ENCODE measurements around the gene ABCA13.

Gene ABCA13

DNA sequence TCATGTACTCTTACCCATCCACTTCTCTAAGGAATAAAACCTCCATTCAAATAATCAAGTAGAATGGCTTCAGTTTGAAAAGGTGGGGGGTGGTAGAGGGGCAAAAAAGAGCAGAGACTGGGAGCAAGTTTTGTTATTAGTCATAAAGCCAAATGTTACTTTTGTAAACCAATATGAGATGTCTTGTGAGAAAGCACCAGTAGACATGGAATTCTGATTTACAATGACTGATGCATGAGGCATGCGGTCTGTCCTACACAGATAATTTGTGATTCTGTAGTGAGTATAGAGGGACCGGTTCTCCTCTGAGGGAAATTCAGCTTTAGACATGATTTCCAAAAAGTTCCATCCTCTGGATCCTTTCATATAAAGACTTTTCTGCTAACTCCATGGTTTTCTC, 12.9 kb upstream of the ABCA13 start:
- DNase-seq (no peak), ATAC-seq (replicated peaks) (no peak)
- Mint-ChIP-seq H3K27me3 (peaks cover 26 to 42% of the 10 kb centered on the region in 2 donors), H3K36me3 (no peaks in the 10 kb centered on the region), H3K27ac (no peak overlapping the region), H3K4me1 (peaks cover 0 to 1% of the 10 kb centered on the region in 2 donors), H3K9me3 (peaks cover 9 to 11% of the 10 kb centered on the region in 2 donors), H3K4me3 (no peak overlapping the region)

DNA sequence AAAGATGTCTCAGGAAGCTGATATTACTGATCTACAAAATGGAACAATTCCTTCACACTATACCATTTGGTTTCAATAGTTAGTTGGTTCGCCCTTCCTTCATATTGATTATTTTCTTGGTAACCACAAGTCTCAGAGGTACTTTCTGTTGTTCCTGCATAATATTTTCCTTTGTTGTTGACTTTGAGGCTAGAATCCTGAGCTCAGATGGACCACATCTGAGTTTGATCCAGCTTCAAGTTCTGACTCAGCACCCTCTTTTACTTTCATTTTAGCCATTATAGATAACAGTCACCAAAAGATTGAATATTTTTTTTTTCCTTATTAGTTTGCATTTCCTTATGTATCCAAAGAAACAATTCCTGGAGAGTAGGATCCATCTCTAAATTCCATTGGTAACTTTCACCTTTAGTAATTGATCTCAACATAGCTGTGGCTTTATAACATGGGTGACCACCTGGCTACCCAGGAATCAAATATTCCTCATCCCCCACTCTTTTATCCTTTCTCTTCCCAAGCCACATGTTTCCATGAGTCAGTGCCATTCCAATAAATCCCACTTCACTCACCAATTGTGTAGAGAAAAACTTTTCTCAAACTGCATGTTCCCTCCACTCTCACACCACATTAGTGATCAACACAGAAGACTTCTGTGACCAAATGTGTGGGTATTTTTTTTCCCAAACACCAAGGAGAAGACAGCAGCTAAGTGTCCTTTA, 9.7 kb upstream of the ABCA13 start:
- ATAC-seq (replicated peaks) = no peak
- Mint-ChIP-seq H3K4me1 (peaks cover 0 to 1% of the 10 kb centered on the region in 2 donors), H3K27ac (no peak overlapping the region), H3K36me3 (no peaks in the 10 kb centered on the region), H3K9me3 (peaks cover 4 to 9% of the 10 kb centered on the region in 2 donors), H3K4me3 (no peak overlapping the region), H3K27me3 (peaks cover 28 to 32% of the 10 kb centered on the region in 2 donors)
- no peak for DNase-seq

DNA sequence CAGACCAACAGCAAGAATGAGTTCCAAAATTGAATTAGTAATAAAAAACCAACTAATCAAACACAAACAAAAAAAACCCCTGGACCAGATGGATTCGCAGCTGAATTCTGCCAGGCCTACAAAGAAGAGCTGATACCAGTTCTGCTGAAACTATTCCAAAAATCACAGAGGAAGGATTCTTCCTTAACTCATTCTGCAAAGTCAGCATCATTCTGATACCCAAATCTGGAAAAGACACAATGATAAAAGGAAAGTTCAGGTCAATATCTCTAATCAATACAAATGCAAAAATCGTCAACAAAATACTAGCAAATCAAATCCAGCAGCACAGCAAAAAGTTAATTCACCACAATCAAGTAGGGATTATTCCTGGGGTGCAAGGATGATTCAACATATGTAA, 6.1 kb upstream of the ABCA13 start:
- DNase-seq (no peak), ATAC-seq (replicated peaks) (no peak)
- no peak overlapping the region for H3K4me3 Mint-ChIP-seq
- H3K4me1 Mint-ChIP-seq = no peaks in the 10 kb centered on the region
- no peaks in the 10 kb centered on the region for H3K36me3 Mint-ChIP-seq
- peaks cover 14 to 23% of the 10 kb centered on the region in 2 donors for H3K9me3 Mint-ChIP-seq
- H3K27ac Mint-ChIP-seq = no peak overlapping the region
- peaks cover 35 to 46% of the 10 kb centered on the region in 2 donors for H3K27me3 Mint-ChIP-seq

DNA sequence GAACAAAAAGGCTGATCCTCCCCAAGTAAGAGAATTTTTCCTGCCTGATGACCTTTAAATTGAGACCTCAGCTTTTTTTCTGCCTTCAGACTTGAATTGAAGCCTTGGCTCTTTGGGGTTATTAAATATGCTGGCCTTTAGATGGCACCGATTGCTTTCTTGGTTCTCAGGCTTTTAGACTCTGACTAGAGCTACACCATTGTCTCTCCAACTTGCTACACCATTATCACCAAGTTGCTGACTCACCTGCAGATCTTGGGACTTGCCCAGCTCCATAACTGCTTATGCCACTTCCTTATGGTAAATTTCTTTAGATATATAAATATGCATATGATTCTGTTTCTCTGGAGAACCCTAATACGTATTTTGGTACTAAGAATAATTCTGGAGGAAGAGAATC, 3.1 kb upstream of the ABCA13 start:
- Mint-ChIP-seq H3K27me3 (peaks cover 26 to 40% of the 10 kb centered on the region in 2 donors), H3K4me3 (no peak overlapping the region), H3K36me3 (no peaks in the 10 kb centered on the region), H3K9me3 (peaks cover 10 to 19% of the 10 kb centered on the region in 2 donors), H3K27ac (no peak overlapping the region), H3K4me1 (no peaks in the 10 kb centered on the region)
- DNase-seq (no peak), ATAC-seq (replicated peaks) (no peak)

DNA sequence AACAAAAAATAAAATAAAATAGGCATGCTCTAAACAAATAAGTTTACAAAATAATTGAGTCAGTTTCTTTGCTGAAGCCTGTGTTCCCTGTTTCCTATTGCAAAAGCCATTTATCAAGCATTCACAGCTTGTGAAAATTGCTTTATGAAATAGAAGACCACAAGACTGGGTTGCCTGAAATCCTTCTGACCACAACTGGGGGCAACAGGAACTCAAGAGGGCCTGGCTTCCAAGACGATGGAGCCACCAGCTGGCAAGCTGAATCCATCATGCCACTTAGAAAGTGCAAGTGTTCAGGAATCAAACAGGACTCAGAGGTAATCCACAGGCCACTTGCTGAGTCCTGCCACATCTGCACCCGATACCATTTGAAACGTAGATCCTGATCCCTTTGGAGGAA, 752 bp upstream of the ABCA13 start:
- H3K4me1 Mint-ChIP-seq = no peaks in the 10 kb centered on the region

DNA sequence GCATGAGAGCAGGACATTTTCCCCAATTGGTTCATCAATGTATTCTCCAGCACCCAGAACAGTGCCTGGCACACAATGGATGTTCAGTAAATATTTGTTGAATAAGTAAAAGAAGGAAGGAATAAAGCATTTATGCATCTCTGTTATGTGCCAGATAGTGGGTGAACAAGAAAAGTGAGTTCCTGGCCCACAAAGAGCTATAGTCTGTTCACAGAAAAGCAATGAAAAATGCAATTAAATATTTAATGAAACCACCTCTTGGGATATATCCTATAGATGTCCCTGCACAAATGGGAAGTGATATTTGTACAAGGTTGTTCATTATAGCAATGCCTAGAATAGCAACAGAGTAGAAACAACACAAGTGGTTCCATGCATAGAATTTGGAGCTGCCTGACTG, 2.1 kb downstream of the ABCA13 start:
- Mint-ChIP-seq H3K27me3 (peaks cover 9 to 14% of the 10 kb centered on the region in 2 donors), H3K4me3 (no peak overlapping the region), H3K36me3 (no peaks in the 10 kb centered on the region), H3K4me1 (no peaks in the 10 kb centered on the region), H3K9me3 (peaks cover 7% of the 10 kb centered on the region in 2 donors), H3K27ac (no peak overlapping the region)
- DNase-seq = no peak
- ATAC-seq (replicated peaks) = no peak

More for the DNA sequence above, 752 bp upstream of the ABCA13 start:
- Mint-ChIP-seq H3K9me3 (peaks cover 10 to 14% of the 10 kb centered on the region in 2 donors), H3K27ac (no peak overlapping the region), H3K36me3 (no peaks in the 10 kb centered on the region), H3K4me3 (no peak overlapping the region), H3K27me3 (peaks cover 21 to 27% of the 10 kb centered on the region in 2 donors)
- ATAC-seq (replicated peaks) (no peak), DNase-seq (no peak)

DNA sequence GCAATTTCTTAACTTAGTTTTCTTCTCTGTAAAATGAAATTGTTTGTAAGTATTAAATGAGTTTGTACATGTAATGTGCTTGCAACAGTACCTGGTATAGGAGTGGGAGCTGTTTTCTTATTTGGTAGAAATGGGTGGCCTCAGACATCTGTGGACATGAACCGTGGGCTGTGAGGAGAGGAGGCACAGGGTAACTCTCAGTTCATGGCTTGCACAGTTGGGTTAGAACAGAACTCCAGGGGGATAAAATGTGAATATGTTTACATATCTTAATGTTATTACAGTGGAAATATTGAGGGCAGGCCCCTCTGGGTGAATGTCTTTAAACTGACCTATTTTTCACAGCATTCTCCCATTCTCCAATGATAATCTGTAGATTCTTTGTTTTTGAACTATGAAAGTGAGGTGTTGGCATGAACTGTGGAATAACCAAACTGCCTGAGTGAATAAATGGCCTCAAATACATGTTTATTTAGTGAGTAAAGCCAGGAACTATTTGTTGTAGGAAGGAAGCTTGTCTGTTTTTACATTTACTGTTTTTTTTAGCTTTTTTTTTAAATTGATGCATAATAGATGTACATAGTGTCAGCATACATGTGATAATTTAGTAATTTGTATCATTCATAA, 2.6 kb downstream of the ABCA13 start:
- Mint-ChIP-seq H3K4me3 (no peak overlapping the region), H3K4me1 (no peaks in the 10 kb centered on the region), H3K27ac (no peak overlapping the region), H3K9me3 (peaks cover 5 to 6% of the 10 kb centered on the region in 2 donors), H3K36me3 (no peaks in the 10 kb centered on the region), H3K27me3 (peaks cover 9 to 14% of the 10 kb centered on the region in 2 donors)
- no peak for ATAC-seq (replicated peaks)
- DNase-seq = no peak

DNA sequence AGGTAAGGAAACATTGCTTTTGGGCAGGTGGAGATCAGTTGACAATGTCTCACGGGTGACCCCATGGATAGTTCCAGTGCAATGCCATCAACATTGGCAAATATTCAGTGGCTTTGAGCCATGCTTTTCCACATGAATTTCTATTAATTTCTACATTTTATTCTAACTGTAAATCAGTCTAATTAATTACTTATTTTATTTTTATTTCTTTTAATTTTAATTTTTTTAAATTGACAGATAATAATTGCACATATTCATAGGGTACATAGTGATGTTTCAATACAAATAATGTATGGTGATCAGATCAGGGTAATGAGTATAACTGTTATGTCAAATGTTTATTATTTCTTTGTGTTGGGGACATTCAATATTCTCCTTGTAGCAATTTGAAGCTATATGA, 3.8 kb downstream of the ABCA13 start:
- DNase-seq = no peak

DNA sequence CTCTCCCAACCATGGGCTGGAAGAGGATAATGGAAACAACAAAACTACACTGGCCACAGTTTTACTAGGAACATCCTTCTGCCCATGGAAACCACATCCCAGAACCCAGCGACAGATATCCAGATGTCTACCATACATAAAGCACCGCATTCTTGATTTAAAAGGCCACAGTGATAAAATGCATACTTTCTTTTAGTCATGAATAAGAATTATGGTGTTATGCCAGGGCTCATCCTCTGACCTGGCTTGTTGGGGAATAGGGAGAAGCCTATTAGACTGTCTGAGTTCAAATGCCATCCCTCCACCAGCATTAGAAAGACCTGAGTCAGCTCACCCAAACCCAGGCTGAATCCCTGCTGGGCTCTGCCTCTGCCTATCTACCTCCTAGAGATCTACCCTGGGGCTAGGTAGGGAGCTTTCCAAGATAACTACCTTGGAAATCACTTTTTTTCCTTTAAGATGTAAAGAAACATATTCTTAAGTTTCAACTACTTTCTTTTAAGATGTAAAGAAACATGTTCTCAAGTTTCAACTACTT, 5.2 kb downstream of the ABCA13 start:
- no peaks in the 10 kb centered on the region for H3K27me3 Mint-ChIP-seq
- DNase-seq = no peak

More for the DNA sequence above, 3.8 kb downstream of the ABCA13 start:
- H3K4me3 Mint-ChIP-seq = no peak overlapping the region
- no peaks in the 10 kb centered on the region for H3K4me1 Mint-ChIP-seq
- H3K27me3 Mint-ChIP-seq = peaks cover under 1 to 5% of the 10 kb centered on the region in 2 donors
- no peaks in the 10 kb centered on the region for H3K9me3 Mint-ChIP-seq
- no peak overlapping the region for H3K27ac Mint-ChIP-seq
- no peaks in the 10 kb centered on the region for H3K36me3 Mint-ChIP-seq
- no peak for ATAC-seq (replicated peaks)

DNA sequence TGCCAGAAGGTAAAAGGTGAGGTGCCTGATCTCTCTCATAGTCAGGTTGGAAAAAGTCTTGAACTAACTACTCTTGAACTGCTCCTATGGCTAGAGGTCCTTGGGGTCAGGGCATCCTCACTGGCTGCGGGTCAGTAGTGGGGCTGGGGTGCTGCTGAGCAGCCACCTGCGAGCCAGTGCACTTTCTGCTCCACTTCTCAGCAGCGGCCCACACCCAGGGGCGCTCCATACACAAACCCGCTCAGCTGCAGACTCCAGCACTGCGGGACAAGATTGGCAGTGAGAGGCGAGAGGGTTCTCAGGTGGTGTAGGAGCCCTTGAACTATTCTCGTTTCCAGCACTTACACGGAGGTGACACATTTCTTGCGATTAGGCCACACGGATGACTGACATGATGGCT, 6.0 kb downstream of the ABCA13 start:
- no peak overlapping the region for H3K27ac Mint-ChIP-seq
- ATAC-seq (replicated peaks) (no peak), DNase-seq (no peak)
- no peaks in the 10 kb centered on the region for H3K36me3 Mint-ChIP-seq
- no peak overlapping the region for H3K4me3 Mint-ChIP-seq
- H3K9me3 Mint-ChIP-seq = no peaks in the 10 kb centered on the region
- no peaks in the 10 kb centered on the region for H3K4me1 Mint-ChIP-seq
- peaks cover 0 to 4% of the 10 kb centered on the region in 2 donors for H3K27me3 Mint-ChIP-seq

More for the DNA sequence above, 5.2 kb downstream of the ABCA13 start:
- no peaks in the 10 kb centered on the region for H3K4me1 Mint-ChIP-seq
- ATAC-seq (replicated peaks) = no peak
- no peak overlapping the region for H3K4me3 Mint-ChIP-seq
- H3K9me3 Mint-ChIP-seq = no peaks in the 10 kb centered on the region
- H3K36me3 Mint-ChIP-seq = no peaks in the 10 kb centered on the region
- no peak overlapping the region for H3K27ac Mint-ChIP-seq

DNA sequence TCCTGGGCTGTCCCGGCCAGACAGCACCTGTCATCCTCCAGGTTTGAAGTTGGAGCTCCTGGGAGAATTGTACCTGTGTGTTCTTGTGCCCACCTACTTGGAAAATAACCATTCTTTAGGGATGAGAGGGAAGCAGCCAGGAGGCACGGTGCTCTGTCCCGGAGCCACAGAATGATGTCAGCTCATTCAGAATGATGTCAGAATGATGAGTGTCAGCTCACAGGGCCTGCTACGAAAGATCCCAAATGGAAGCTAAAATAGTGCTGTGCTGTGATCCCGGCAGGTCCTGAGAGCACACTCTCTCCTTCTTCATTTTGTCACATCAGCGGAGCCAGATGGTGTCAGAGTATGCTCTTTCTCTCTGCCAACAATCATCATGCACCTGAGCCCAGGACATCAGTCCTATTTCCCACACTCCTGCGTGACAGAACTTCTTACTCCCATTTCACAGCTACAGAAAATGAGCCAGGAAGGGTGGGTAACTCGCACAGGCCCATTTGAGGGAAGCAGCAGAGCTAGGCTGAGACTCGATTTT, 8.3 kb downstream of the ABCA13 start:
- H3K36me3 Mint-ChIP-seq = no peaks in the 10 kb centered on the region
- no peaks in the 10 kb centered on the region for H3K9me3 Mint-ChIP-seq
- H3K27me3 Mint-ChIP-seq = peaks cover 0 to 4% of the 10 kb centered on the region in 2 donors
- H3K27ac Mint-ChIP-seq = no peak overlapping the region
- no peak for DNase-seq
- no peak overlapping the region for H3K4me3 Mint-ChIP-seq
- no peaks in the 10 kb centered on the region for H3K4me1 Mint-ChIP-seq
- ATAC-seq (replicated peaks) = no peak

DNA sequence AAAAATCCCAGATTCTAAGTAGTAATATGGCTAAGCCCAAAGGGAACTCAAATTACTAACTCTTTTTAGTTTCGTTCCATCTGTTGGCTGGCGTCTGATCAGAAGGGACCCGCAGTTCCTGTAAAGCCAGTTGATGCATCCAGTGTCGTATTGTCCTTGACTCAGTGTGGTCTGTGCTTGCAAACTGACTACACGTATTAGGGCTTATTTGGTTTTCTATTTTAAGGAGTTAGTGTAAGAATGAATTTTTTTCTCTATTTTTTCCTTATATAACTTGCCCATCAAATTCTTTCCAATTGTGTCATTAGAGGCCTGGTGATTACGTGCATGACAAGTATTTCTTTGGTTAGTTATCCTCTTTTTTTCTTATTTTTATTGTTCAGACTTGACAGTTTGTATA, 9.7 kb downstream of the ABCA13 start:
- Mint-ChIP-seq H3K9me3 (no peaks in the 10 kb centered on the region), H3K27me3 (peaks cover 0 to 4% of the 10 kb centered on the region in 2 donors), H3K27ac (no peak overlapping the region), H3K4me3 (no peak overlapping the region), H3K4me1 (no peaks in the 10 kb centered on the region), H3K36me3 (no peaks in the 10 kb centered on the region)
- ATAC-seq (replicated peaks) (no peak), DNase-seq (no peak)

DNA sequence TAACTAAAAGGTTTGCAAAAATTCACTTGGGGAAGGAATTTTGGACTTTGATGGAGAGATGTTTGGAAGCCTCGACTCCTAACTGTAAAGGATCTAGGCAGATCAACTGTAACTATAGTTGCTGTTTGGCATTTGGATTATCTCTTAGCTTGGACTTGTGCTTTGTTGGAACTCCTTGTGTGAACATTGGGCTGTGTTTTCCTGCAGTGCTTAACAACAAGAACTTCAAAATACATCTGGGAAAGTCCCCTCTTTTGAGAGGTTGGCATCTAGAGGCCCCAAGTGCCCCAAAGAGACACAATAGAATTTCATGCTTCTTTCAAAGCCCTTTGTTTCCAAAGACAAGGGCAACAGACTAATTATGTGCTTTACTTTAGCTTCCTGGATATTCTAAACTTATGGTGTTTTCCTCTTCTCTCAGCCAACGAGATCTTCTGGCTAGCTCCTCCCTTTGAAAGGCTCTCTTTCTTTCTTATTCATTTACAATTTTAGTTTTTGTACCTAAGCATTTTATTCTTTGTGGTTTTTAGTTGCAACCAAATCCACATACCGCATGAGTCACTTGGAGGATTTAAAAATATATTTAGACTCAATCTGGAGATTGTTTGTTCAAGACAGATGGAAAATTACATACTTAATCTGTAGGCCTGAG, 11.6 kb downstream of the ABCA13 start:
- Mint-ChIP-seq H3K4me3 (no peak overlapping the region), H3K4me1 (no peaks in the 10 kb centered on the region), H3K36me3 (peaks cover 0 to 1% of the 10 kb centered on the region in 2 donors), H3K27ac (no peak overlapping the region), H3K9me3 (peaks cover 2 to 3% of the 10 kb centered on the region in 2 donors), H3K27me3 (peaks cover 4 to 7% of the 10 kb centered on the region in 2 donors)
- no peak for DNase-seq
- no peak for ATAC-seq (replicated peaks)

DNA sequence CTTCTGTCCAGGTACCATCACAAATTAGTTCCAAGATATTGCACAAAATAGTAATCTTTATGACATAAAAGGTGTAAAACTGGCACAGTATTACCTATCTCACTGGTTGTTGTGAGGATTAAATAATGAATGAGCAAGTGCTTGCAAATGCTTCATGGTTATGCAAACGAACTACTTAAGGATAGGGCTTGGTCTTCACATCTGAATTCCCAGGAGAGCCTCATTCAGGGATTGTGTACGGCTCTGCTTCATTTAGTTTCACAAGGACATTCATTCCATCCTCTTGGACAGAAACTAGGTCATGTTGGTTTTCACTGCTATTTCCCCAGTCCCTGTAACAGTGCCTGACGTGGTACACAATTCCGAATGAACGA, 12.1 kb downstream of the ABCA13 start:
- H3K4me1 Mint-ChIP-seq = no peaks in the 10 kb centered on the region
- H3K36me3 Mint-ChIP-seq = peaks cover 0 to 2% of the 10 kb centered on the region in 2 donors
- H3K27ac Mint-ChIP-seq = no peak overlapping the region
- peaks cover 2 to 4% of the 10 kb centered on the region in 2 donors for H3K9me3 Mint-ChIP-seq
- peaks cover 9 to 11% of the 10 kb centered on the region in 2 donors for H3K27me3 Mint-ChIP-seq
- no peak overlapping the region for H3K4me3 Mint-ChIP-seq
- ATAC-seq (replicated peaks) (no peak), DNase-seq (no peak)
